ENCODE results near the gene SREBF1. TPM values are rescaled to one million over a fixed set of nuclear protein-coding genes. Genes with fewer than 3 reads are reported as not detected.

The SREBF1 gene
- total RNA-seq, 1 experiment from 2014 or later: 19.1 TPM

GRCh38 chr17:17841601-17842025, 4.8 kb upstream of the SREBF1 start:
- DNase-seq (ENCODE audit: low read depth): no peak

DNA sequence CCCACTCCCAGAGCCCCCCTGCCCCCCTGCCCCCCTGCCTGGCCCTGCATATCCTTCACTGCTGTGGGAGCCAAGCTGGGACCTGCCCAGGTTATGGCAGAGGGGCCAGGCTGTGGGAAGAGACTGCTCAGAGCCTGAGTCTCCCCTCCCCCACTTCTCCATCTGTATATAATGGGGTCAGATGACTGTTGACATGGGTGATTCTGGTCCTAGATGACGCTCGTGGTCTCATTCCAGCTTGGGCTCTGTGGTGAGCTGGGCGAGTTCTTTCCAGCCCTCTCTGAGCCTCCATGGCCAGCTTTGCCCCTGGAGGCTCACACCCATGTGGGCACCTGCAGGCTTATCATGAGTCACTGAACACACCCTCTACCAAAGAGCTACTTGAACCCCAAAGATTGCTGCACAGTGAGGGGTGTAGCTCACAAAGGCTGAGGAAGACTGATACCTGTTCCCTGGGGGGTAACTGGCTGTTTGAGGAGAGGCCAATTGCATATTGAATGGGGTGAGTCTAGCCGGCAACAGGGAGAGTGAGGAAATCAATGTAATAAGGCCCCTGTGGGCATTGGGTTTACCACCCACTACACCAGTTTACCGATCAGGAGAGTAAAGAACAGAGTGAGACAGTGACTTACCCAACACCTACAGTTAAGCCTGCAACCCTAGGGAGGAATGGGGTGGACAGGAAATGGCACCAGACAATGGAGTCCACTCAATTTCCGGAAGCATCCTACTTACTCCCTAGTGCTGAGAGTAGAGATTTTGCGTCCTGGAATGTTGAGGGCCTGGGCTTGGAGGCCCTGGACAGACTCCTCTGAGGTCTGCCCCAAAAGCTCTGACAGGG, 4.2 kb upstream of the SREBF1 start:
- DNase-seq (ENCODE audit: low read depth): peak; percentile 52

DNA sequence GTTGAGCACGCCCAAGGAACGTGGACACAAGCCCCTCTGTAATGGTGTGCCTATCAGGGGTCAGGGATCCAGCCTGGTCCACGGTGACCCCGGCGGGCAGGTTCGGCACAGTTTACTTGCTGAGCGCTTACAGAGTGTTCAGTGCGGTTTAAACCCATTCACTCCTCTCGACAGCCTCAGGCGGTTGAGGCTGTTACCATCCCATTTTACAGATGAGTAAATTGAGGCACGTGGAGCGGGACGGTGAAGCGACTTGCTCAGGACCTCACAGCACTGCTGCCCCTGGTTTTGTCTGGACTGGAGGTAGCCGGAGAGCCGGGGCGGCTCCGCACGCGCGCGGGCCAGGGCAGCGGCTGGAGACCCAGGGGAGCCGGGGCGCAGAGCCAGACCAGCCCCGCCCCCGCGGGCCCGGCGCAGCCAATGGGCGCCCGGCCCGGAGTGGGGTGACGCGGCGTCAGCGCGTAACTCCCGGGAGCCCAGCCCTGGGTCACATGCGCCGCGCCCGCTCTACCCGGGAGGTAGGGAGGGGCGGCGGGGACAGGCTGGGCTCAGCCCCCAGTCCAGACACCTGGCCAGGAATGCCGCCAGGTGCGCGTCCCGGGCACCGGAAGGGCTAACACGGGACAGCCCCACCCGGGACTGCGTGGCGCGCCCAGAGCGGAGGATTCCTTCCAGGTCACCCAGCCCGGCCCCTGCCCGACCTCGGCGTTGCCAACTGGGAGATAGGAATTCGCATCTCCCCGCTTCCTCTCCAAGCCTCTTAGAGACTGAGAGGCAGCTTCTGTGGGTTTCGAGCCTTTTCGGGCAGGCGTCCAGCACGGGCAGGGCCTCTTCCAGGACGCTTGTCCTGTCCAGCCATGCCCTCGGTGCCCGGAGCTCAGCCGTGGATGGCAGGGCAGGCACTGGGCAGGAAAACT, 3.3 kb upstream of the SREBF1 start:
- peak; percentile 93 for DNase-seq (ENCODE audit: low read depth)

DNA sequence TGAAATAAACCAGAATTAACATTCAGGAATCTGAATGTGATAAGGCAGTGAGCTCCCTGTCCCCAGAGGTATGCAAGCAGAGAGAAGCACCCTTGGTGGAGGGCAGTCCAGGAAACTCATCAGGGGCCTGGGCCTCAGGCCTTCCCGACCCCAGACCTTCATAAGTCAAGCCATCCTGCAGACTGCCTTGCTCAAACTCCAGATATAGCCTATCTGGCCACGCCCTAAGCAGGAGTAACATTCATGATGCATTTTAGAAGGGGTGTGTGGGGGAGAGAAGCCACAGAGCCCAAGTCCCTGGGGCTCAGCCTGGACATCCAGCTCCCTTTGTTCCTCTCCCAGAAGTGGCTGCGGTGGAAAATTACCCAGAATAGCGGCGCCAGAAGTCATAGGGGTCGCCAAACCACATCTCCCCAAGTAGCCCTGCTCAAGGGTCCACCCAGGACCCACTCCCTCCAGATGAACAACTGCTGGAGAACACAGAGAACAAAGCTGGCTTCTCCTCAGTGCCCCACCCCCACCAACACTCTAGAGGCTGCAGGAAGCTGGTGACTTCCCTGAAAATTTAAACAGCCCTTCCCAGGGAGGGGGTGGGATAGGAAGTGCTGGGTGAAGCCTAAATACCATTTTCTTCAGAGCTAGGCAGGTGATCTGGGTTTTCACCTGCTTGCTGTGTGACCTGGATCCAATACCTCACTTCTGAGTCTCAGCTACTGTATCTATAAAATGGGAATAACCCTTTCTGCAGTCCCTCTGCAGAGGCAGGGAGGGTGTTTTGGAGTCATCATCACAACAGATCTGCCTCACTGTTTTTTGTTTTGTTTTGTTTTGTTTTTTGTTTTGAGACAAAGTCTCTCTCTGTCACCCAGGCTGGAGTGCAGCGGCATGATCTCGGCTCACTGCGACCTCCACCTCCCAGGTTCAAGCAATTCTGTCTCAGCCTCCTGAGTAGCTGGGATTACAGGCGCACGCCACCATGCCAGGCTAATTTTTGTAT, 1.5 kb upstream of the SREBF1 start:
- DNase-seq (ENCODE audit: low read depth): peak; percentile 56

DNA sequence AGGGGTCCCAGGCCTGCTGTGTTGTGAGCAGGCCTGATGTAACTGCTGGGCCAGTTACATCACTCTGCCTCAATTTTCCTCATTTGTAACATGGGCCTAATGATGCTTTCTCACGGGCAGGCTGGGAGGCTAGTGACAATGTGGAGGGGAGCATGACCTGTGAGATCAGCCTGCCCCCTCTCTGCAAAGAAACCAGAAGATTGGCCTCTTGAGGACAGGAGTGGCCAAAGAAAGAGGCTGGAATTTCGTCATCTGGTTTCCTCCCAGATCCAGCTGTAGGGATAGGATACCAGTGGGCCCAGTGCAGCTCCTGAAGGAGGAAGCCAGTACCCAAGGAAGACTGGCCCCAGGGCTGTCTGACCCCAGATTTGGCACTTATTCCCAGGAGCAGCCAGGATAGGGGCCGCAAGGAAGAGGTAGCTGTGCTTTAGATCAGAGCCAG, 615 bp upstream of the SREBF1 start:
- peak; percentile 55 for DNase-seq (ENCODE audit: low read depth)

- peak; percentile 98 for DNase-seq (ENCODE audit: low read depth)
Measured at GRCh38 chr17:17836250-17836817, 452 bp downstream of the SREBF1 start.

- no peak for DNase-seq (ENCODE audit: low read depth)
Measured at GRCh38 chr17:17835415-17836249, 1.2 kb downstream of the SREBF1 start.

- DNase-seq (ENCODE audit: low read depth): no peak
Measured at GRCh38 chr17:17834974-17835373, 1.8 kb downstream of the SREBF1 start.

GRCh38 chr17:17833658-17834357, 3.0 kb downstream of the SREBF1 start:
- DNase-seq (ENCODE audit: low read depth): no peak

GRCh38 chr17:17832032-17832363, 4.8 kb downstream of the SREBF1 start:
- DNase-seq (ENCODE audit: low read depth): no peak

- no peak for DNase-seq (ENCODE audit: low read depth)
Measured at GRCh38 chr17:17831208-17832031, 5.4 kb downstream of the SREBF1 start.

DNA sequence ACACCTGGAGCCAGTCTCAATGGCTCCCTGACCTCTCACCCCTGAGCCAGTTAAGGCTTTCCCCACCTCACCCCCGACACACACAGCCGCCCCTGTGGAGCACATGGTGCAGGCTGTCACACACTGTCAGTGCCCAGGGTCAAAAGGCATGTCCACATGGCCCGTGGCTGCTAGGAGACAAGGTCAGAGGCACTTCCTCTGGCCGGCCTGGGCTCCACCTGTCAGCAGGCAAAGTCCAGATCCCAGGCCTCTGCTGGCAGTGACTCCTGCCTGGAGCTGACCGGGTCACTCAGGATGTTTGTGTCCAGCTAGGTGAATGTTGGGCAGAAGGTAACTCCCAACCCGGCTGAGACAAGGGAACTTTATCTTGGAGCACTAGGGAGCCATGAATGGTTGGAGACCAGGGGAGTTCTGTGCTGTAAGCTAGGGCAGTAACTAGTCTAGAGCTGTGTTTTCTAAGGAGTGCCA, 6.0 kb downstream of the SREBF1 start:
- no peak for DNase-seq (ENCODE audit: low read depth)

DNA sequence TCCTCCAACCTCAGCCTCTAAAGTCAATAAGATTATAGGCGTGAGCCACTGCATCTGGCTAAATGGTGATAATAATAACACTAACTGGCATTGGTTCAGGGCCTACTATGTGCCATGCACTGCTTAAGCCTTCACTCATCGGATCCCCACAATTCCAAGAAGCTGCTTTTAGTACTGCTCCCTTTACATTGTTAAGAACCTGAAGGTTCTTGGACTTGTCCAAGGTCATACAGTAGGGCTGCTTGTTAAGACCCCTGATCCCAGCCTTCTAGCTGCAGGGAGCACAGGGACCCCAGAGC, 6.6 kb downstream of the SREBF1 start:
- no peak for DNase-seq (ENCODE audit: low read depth)

GRCh38 chr17:17827826-17828621, 8.8 kb downstream of the SREBF1 start:
- no peak for DNase-seq (ENCODE audit: low read depth)

- no peak for DNase-seq (ENCODE audit: low read depth)
Measured at GRCh38 chr17:17826942-17827785, 9.6 kb downstream of the SREBF1 start.

DNA sequence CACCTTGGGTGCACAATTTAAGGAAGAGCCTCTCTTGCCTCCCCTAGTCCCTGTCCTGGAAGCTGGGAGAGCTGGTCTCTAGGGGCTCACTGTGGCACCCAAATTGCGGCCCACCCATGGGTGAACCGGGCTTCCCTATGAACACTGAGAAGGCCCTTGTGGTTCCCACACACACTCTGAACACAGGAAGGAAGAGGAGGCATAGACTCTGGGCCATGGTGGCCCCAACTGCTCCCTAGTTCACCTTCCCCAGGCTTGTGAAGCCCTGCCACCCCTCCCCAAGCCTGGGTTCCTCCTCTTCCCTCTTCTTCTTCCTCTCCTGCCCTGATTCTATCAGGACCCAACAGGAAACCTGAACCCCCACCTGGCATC, 10.5 kb downstream of the SREBF1 start:
- DNase-seq (ENCODE audit: low read depth): no peak
